Neural progenitor cell (in vitro differentiated cells): ENCODE results near the gene RAPGEF5. TPM values are rescaled to one million over a fixed set of nuclear protein-coding genes. Genes with fewer than 3 reads are reported as not detected.

Source experiments
- DNase-seq: peaks from one replicate; pipeline ENCODE4 v3.0.0-alpha.2; 2016; ENCODE audit warnings: low spot score
- H2AFZ ChIP-seq: fragments of 200-600 bp; sonication (generic); replicated peaks from 2 replicates; pipeline ENCODE4 v1.6.1; 2016; ENCODE audit warnings: antibody characterized with exemption
- H3F3A ChIP-seq: fragments of 200-600 bp; sonication (generic); 2 replicates; pipeline ENCODE4 v1.6.1; 2016; ENCODE audit warnings: antibody characterized with exemption, low read depth
- H3K27ac ChIP-seq: fragments of 200-600 bp; sonication (generic); 2 replicates; pipeline ENCODE4 v1.5.1; 2016; ENCODE audit warnings: mild to moderate bottlenecking
- H3K27me3 ChIP-seq: fragments of 200-600 bp; sonication (generic); 2 replicates; pipeline ENCODE4 v1.6.1; 2016; ENCODE audit warnings: mild to moderate bottlenecking, moderate library complexity
- H3K36me3 ChIP-seq: fragments of 200-600 bp; sonication (generic); 2 replicates; pipeline ENCODE4 v1.5.1; 2016
- H3K4me1 ChIP-seq: fragments of 200-600 bp; sonication (generic); 2 replicates; pipeline ENCODE4 v1.6.1; 2016; ENCODE audit warnings: mixed run types
- H3K4me2 ChIP-seq: fragments of 200-600 bp; sonication (generic); 2 replicates; pipeline ENCODE4 v1.6.1; 2016
- H3K4me3 ChIP-seq: fragments of 200-600 bp; sonication (generic); 2 replicates; pipeline ENCODE4 v1.5.1; 2016
- H3K79me2 ChIP-seq: fragments of 200-600 bp; sonication (generic); 2 replicates; pipeline ENCODE4 v1.6.1; 2016; ENCODE audit warnings: low read depth
- H3K9ac ChIP-seq: fragments of 200-600 bp; sonication (generic); 2 replicates; pipeline ENCODE4 v1.6.1; 2016
- H3K9me3 ChIP-seq: fragments of 200-600 bp; sonication (generic); 2 replicates; pipeline ENCODE4 v1.5.1; 2016; ENCODE audit warnings: low read depth
- H4K20me1 ChIP-seq: fragments of 200-600 bp; sonication (generic); 2 replicates; pipeline ENCODE4 v1.6.1; 2016; ENCODE audit warnings: low read depth
- H3K27ac Mint-ChIP-seq: 3 replicates; pipeline ENCODE4 v1.8.0; 2021; ENCODE audit warnings: mixed read lengths
- H3K27me3 Mint-ChIP-seq: 2 replicates; pipeline ENCODE4 v1.8.0; 2022; ENCODE audit warnings: low read depth, mild to moderate bottlenecking, inconsistent platforms, moderate library complexity, mixed read lengths; ENCODE audit not compliant: insufficient read depth
- H3K36me3 Mint-ChIP-seq: 3 replicates; pipeline ENCODE4 v1.8.0; 2021; ENCODE audit warnings: mixed read lengths
- H3K4me1 Mint-ChIP-seq: 3 replicates; pipeline ENCODE4 v1.8.0; 2021; ENCODE audit warnings: mixed read lengths
- H3K4me3 Mint-ChIP-seq: 3 replicates; pipeline ENCODE4 v1.8.0; 2021; ENCODE audit warnings: mild to moderate bottlenecking, moderate library complexity, mixed read lengths
- H3K9me3 Mint-ChIP-seq: 3 replicates; pipeline ENCODE4 v1.8.0; 2020; ENCODE audit warnings: mixed read lengths
- CTCF ChIP-seq: fragments of 200-600 bp; sonication (generic); IDR thresholded peaks from 2 replicates; pipeline ENCODE4 v1.5.1; 2017; ENCODE audit warnings: antibody characterized with exemption, mild to moderate bottlenecking
- EZH2 ChIP-seq: fragments of 200-600 bp; sonication (generic); IDR thresholded peaks from 2 replicates; pipeline ENCODE4 v1.6.1; 2017; ENCODE audit warnings: antibody characterized with exemption, mild to moderate bottlenecking, moderate library complexity
- EZH2phosphoT487 ChIP-seq: fragments of 200-600 bp; sonication (generic); IDR thresholded peaks from 2 replicates; pipeline ENCODE4 v1.6.1; 2017; ENCODE audit warnings: antibody characterized with exemption
- total RNA-seq: library from RNA; depleted of rRNA; stranded (reverse); fragments of >200 nt; gene quantifications from 2 replicates; pipeline ENCODE4 v1.2.3, GENCODE V29; 2015; ENCODE audit warnings: low replicate concordance

The RAPGEF5 gene
- total RNA-seq, 1 donor from 2014 or later = 5.7 TPM

- Mint-ChIP-seq H3K4me3 (no peak overlapping the region), H3K36me3 (peaks cover 25% of the 10 kb centered on the region), H3K9me3 (peaks cover 2% of the 10 kb centered on the region), H3K27ac (no peak overlapping the region), H3K4me1 (peaks cover 49% of the 10 kb centered on the region), H3K27me3 (peaks cover 3% of the 10 kb centered on the region)
- H2AFZ ChIP-seq = no peak overlapping the region
- TF ChIP-seq EZH2phosphoT487 = no peak
- no peak for TF ChIP-seq CTCF
- H3K9me3 ChIP-seq = no peaks in the 10 kb centered on the region
- H4K20me1 ChIP-seq = no peaks in the 10 kb centered on the region
- H3K4me2 ChIP-seq = no peak overlapping the region
- H3K4me1 ChIP-seq = peaks cover 38% of the 10 kb centered on the region
- H3K27me3 ChIP-seq = no peaks in the 10 kb centered on the region
- H3K36me3 ChIP-seq = no peaks in the 10 kb centered on the region
- H3K27ac ChIP-seq = no peak overlapping the region
- no peak overlapping the region for H3K4me3 ChIP-seq
- no peak for DNase-seq
- H3K79me2 ChIP-seq = no peaks in the 10 kb centered on the region
- peaks cover 16% of the 10 kb centered on the region for H3F3A ChIP-seq
- no peak overlapping the region for H3K9ac ChIP-seq
Observed at GRCh38 chr7:22150221-22150620, 206.7 kb downstream of the RAPGEF5 start.

DNA sequence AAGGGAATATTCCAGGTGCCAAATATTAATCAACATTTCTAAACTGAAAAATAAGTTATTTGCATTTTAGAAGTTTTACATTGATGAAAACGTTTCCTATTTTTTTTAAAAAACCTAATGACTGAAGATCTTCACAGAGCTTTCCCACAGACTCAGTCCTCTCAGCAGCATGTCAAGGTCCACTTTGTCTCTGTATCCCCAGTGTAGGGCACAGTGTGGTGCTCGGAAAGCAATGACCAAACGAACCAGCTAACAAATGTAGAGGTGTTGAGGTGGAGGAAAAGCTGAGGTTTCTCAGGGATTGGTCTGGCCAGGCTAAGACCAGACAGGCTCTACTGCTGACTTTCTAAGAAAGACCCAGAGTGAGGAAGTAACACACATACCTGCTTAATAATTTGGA is 209.1 kb downstream of the RAPGEF5 start:
- Histone ChIP-seq H3K27ac (no peak overlapping the region), H3K36me3 (no peaks in the 10 kb centered on the region), H3K4me3 (no peak overlapping the region), H3K9me3 (no peaks in the 10 kb centered on the region), H3K9ac (no peak overlapping the region), H3K27me3 (no peaks in the 10 kb centered on the region), H3K4me1 (peaks cover 28% of the 10 kb centered on the region), H3K79me2 (no peaks in the 10 kb centered on the region), H3K4me2 (no peak overlapping the region), H3F3A (peaks cover 3% of the 10 kb centered on the region), H2AFZ (no peak overlapping the region), H4K20me1 (no peaks in the 10 kb centered on the region)
- Mint-ChIP-seq H3K36me3 (peaks cover 38% of the 10 kb centered on the region), H3K4me3 (no peak overlapping the region), H3K9me3 (peaks cover 8% of the 10 kb centered on the region), H3K4me1 (peaks cover 38% of the 10 kb centered on the region), H3K27me3 (peaks cover 3% of the 10 kb centered on the region), H3K27ac (no peak overlapping the region)
- TF ChIP-seq CTCF (no peak), EZH2 (no peak), EZH2phosphoT487 (no peak)
- DNase-seq = no peak

- Histone ChIP-seq H2AFZ (peak overlapping the region; percentile 19), H3K4me2 (no peak overlapping the region), H3K4me1 (peaks cover 26% of the 10 kb centered on the region), H4K20me1 (no peaks in the 10 kb centered on the region), H3F3A (no peaks in the 10 kb centered on the region), H3K36me3 (no peaks in the 10 kb centered on the region), H3K79me2 (no peaks in the 10 kb centered on the region), H3K27me3 (no peaks in the 10 kb centered on the region), H3K9me3 (no peaks in the 10 kb centered on the region), H3K4me3 (no peak overlapping the region), H3K9ac (no peak overlapping the region), H3K27ac (no peak overlapping the region)
- Mint-ChIP-seq H3K4me1 (peaks cover 38% of the 10 kb centered on the region), H3K27ac (peak overlapping the region; percentile 93), H3K27me3 (peaks cover 3% of the 10 kb centered on the region), H3K36me3 (peaks cover 39% of the 10 kb centered on the region), H3K4me3 (peak overlapping the region; percentile 42), H3K9me3 (peaks cover 8% of the 10 kb centered on the region)
- no peak for TF ChIP-seq CTCF
- TF ChIP-seq EZH2 = no peak
- no peak for TF ChIP-seq EZH2phosphoT487
- no peak for DNase-seq
Observed at GRCh38 chr7:22146961-22147512, 209.9 kb downstream of the RAPGEF5 start.
